CD4-positive, alpha-beta T cell treated with Interleukin-15 for 1 hour (primary cell): ENCODE results near the gene OR4D1.
A peak's percentile ranks its signal among the peaks of the same experiment; 100 is the strongest.

Source experiments
- DNase-seq: peaks from one replicate; pipeline ENCODE4 v3.0.0-alpha.2; 2020

Gene OR4D1

DNA sequence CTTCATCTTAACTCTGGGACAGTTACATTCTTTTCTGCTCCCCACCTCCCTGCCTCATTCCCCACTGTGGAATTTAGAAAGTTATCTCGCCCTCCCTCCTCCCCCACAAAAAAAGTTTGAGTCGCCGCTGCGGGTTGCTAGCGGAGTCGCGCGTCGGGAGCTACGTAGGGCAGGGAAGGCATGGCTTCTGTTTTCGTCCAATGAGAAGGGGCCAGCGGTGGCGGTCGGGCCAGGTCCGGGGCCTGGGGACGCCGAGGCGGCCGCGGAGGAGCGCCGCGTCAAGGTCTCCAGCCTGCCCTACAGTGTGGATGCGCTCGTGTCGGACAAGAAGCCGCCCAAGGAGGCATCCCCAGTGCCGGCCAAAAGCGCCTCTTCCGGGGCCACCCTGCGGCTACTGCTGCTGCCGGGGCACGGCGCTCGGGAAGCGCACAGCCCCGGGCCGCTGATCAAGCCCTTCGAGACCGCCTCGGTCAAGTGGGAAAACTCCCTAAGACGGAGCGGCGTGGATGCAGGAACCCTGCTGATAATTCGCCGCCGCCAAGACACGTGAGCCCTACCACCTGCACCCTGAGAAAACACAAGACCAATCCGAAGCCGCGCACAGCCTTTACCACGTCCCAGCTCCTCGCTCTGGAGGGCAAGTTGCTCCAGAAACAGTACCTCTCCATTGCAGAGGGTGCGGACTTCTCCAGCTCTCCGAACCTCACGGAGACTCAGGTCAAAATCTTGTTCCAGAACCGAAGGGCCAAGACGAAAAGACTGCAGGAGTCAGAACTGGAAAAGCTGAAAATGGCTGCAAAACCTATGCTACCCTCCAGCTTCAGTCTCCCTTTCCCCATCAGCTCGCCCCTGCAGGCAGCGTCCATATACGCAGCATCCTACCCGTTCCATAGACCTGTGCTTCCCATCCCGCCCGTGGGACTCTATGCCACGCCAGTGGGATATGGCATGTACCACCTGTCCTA, 8.9 kb downstream of the OR4D1 start:
- peak; percentile 59 for DNase-seq

DNA sequence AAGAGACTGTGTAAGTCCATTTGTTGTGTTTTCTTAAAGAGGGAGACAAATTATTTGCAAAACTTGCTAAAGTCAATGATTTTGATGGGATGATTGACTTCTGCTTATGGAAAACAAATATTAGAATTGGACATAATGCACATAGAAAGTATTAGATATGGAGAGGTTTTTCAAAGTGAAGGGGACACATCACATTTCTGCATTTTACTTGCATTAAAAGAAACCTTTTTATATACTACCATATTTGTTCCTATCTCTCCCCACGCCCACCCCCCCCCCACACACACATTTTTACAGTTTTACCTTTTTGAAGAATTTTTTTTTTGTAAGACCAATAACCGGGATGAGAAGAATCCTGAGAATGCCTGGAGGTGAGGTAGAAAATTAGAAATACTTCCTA, 10.0 kb downstream of the OR4D1 start:
- no peak for DNase-seq

DNA sequence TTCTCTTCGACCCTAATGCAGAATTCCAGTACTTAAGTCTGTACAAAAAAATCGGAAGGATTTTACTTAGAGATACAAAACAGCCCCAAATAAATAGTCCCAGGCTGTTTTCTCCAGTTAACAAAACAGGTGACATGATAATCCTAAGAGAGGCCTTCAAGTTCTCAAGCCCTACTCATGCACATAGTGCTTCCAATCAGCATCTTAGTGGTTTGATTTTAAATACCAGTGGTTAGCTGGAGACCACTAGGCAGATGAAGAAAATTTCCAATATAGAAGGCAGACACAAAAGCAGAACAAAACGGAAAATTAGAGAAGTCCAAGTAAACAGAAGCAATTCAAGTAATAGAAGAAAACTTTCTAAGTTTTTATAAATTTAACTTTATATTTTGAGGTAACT, 13.4 kb downstream of the OR4D1 start:
- DNase-seq, result no peak

DNA sequence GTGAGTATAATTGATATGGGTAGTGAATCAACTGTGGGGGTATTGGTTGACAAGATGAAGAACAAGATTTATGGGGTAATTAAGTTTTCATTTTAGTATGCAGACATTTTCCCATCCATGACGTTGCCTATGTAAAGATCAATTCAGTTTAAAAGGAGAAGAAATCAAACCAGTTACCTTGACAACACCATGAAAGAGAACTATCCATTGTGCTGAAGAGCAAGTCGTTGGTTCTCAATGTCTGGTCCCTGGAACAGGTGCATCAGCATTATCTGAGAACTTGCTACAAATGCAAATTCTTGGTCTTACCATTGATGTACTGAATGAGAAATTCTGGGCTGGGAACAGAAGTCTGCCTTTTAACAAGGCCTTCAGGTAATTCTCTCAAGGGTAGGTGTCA, 17.8 kb downstream of the OR4D1 start:
- no peak for DNase-seq

DNA sequence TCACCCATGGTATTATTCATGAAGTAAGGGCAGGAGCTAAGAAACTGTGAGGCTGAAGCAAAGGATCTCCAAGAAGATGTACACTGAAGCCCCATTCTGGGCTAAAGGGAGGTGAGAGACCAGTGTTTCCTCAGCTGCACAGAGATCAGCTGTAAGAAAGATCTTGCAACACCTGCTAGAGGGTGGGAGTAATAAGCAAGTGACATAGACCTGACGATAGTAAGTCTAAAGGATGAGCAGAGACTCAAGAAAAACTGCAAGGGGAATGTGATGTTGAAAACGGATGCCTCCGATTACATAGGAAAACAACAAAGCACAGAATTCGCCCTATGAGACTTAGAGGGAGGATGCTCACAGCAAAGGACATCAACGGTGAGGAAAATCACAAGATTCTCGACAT, 18.5 kb downstream of the OR4D1 start, which contains the start of gene OR4D2:
OR4D2 (plus strand) TSS at position 301 of the 400 bp plus-strand sequence. CDS start 2,674 bp downstream, outside the sequence.
- no peak for DNase-seq

DNA sequence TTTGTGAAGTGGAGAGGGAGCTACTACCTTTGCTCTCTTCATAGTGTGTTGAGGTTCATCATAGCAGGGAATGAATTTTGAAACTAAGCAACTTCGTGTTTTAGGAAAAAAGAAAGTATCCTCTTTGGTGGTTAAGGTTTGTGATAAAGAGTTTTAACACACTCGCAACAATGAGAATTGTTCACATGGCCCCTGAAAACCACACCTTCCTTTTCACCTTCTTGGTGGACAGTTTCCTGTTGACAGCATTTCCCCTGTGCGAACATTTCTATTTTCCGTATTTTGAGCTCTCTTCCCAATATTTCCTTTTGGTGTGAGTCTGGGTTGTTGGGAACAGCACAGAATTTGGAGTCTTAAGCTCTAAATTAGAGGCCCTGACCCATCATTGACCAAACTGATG, 22.4 kb downstream of the OR4D1 start:
- no peak for DNase-seq

DNA sequence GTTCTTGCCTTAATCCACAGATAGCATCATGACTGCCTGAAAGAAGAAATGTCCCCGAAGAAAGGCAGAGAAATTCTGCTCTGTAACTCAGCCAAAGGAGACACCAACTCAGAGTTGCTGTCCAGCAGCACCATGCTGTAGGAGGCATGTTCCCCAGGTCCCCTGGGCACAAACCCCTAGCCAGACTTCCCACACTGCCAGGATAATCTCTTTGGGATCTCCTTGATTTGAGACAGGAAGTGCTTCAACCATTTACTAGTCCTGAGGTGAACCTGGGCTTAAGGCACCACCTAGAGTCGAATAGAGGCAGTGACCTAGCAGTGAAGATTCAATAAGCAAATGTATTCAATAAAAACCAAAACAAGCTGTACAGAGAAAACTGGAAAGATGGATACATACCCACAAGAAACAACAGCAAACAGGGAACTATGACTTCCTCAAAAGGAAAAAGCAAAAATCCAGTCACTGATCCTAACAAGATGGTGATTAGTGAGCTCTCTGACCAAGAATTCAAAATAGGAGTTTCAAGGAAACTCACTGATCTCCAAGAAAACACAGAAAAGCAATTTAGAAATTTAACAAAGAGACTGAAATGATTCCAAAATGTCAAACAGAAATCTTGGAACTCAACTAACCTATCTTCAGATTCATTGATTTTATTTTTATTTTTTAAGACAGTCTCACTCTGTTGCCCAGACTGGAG, 24.3 kb downstream of the OR4D1 start:
- peak; percentile 40 for DNase-seq

DNA sequence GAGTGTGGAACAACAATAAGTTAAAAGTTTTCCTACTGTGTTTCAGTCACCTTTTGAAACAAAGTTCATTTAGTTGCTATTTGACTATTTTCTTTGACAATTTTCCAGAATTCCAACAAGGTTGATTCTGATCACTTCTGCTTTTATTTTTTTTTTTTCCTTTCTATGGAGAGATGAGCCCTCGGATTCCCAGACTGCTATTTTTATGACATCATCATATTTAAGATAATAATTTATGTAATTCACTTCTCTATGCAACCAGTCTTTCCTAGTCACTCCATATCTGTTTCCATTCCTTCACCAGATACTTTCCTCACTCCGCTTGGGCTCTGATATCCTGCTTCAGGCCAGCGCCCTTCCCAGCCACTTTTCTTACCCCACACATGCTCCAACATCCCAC, 26.7 kb downstream of the OR4D1 start:
- DNase-seq, result no peak

DNA sequence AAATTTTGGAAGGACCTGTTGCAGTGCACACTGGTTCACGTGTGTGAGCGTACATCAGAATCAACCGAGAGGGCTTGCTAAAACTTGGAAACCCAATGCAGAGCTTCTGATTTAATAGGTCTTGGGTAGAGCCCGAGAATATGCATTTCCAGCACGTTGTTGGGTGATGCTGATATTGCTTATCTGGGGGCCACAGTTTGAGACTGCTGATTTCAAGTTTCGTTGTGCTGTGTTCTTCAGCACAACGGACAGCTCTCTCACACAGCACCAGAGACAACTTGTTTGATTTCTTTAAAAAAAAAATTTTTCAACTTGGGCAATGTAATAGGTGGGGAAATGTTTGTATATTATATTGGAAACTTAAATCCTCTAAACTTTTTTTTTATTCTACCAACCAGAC, 28.0 kb downstream of the OR4D1 start:
- DNase-seq, result no peak

DNA sequence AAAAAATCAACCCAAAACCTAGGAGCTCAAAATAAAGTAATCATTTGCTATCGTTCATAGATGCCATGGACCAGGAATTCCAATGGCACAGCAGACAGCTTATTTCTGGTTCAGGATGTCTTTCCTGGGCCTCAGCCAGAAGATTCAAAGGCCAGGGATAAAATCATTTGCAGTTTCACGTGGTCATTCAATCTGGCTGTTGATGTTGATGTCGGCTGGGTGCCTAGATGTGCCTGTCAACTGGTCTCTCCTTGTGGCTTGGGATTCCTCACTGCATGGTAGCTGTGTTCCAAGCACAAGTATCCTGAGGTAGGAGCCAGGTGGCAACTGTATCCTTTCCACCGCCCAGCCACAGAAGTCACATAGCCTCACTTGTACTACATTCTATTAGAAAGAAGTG, 33.6 kb downstream of the OR4D1 start:
- DNase-seq, result no peak

DNA sequence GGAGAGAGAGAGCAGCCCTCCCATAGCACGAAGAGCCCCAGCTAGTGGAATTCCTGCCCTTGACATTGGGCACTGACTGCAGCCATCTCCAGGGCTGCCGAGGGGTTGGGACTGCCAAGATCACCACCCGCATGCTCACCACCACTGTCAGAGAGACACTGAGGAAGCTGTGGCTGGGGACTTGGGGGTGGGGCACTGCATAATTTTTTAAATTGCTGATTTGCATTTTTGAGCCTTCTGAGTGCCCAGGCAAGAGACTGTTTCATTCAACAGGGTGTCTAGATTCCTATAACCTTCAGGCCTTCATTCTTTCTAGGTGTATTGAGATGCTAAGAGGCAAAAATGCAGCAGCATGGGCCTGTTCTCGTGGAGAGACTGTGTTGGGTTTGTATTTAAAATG, 35.3 kb downstream of the OR4D1 start:
- DNase-seq, result no peak

DNA sequence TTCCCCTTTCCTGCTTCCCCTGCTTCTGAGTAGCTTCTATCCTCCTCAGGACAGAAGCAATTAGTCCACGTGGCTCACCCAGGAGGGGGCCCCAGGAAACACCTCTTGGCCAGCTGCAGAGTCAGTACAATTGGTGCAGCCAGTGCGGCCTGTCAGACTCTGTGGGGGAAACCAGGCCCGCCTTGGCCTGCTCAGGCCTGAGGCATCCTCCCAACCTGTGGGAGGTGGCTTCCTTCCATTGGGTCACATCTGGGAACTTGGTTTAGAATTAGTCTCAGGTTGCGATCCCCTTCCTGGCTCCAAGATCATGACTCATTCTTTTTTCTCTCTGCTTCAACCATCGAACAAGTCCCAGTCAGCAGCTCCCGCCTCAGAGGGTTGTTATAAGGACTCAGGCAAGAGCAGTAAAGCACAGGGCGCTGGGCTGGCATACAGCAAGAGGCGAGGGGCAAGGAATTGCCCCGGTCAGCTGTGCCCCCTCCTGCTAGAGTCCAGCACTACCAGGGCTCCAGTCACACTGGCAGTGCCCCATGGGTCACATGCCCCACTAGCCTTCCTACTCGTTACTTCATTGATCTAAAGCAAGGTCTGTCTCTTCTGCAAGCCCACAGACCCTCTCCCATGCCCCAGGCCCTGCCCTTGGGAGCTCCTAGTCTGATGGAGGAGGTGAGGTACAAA, 36.3 kb downstream of the OR4D1 start:
- no peak for DNase-seq

DNA sequence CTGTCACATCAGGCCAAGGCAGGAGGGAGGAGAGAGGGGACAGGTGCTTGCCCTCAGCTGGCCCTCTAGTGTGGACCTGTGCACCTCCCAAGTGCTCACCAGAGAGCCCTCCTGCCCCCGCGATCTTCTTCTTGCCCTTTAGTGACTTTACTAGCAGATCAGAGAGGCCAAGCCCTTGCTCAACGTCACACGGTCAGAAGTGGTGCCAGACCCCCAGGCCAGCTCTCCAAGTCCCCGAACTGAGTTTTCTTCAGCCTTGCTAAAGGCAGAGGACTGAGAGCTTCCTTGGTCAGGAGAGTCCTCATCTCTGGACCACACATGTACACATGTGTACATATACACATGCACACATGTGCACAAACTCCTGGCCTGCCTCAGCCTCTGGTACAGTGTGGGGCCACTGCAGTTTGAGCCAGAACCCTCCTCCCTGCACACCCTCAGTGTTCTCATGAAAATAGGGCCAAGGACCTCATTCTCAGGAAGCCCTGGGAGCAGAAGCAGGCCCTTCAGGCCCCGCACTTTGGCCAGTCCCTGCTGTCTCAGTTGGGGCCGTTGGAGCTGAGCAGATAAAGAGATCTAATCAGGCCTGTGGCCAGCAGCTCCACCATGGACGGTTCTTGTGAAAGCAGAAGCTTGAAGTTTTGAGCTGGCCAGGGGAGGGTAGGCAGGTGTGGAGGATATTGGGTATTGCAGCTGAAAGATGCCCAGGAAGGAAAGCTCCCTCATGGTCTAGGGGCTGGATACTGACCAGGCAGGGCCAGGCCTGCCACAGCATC, 37.0 kb downstream of the OR4D1 start:
- no peak for DNase-seq

DNA sequence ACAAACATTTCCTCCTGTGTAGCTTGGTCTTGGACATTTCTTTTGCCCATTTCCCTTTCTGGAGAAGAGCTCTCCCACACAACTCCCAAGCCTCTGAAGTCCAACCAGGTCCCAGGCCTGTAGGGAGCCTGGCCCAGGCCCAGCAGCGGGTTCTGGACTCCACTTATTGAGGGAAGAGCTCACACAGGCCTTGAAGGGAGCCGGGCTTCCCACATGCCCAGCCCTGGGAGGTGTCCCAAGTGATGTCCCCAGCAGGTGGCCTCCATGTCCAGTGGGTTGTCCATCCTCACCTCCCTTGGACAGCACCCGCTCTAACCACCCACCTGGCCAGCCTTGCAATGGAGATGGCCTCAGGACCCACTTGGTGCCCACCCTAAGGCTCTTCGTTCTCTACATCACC, 38.4 kb downstream of the OR4D1 start:
- DNase-seq, result no peak

DNA sequence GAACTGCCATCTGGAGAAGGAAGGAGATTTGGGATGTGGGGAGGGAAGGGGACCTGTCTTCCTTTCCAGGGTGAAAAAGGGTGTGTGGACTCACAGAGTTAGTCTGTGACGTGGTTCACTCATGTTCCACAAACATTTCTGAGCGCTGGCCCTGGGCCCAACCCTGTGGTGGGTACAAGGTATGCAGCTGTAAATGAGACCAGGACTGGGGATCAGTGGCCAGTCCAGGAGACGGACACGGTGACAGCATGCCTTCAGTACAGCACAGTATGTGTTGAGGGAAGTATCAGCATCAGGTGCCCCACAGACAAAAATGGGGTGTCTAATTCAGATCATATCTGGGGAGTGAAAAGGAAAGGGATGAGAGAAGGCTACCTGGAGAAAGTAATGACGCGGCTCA, 38.9 kb downstream of the OR4D1 start:
- DNase-seq, result no peak

DNA sequence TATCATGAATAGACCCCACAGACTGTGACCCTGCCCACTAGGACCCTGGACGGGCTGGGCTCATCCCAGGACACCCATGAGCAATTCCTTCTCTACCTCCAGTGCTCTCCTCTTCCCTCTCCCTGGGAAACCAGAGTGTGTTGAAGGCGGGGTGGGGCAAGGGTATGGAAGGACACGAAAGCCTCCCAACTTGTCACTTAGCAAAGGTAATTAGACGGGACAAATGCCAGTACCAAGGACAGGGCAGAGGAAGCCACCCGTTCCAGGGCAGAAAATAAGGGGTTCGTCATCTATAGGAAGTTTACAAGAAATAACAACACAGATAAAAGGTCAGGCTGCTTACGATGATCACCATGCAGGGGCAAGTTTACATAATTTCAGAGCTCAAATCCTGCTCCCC, 39.5 kb downstream of the OR4D1 start:
- DNase-seq, result no peak

DNA sequence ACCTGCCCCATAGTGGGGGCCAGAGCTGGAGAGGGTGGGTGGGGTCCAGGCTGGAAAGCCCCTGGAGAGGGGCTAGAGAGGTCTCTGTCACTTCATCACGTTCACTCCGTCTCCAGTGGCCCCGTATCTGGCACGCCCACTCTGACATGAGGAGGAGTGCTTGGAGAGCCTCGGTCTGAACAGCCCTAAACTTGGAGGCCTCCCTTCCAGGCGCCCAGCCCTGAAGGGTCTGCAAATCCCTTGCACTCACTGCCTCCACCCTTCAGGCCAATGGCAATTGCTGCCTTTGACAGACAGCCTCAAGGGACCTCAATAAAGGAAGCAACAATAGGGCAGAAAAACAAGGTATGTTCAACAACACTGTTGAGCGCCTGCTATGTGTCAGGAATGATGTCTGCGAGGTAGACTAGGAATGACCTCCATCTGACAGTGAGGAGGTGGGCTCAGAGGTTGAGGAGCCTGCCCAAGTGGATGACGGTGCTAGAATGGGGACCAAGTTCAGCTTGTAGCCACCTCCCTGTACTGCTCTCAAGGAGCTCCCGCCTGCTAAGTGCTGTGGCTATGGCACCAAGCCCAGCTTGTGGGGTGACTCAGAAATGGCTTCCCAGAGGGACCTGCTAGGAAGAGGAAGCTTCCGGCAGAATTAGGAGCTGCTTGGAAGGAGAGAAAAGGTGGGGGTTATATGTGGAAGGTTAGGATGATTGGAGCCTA, 41.4 kb downstream of the OR4D1 start:
- DNase-seq, result no peak

DNA sequence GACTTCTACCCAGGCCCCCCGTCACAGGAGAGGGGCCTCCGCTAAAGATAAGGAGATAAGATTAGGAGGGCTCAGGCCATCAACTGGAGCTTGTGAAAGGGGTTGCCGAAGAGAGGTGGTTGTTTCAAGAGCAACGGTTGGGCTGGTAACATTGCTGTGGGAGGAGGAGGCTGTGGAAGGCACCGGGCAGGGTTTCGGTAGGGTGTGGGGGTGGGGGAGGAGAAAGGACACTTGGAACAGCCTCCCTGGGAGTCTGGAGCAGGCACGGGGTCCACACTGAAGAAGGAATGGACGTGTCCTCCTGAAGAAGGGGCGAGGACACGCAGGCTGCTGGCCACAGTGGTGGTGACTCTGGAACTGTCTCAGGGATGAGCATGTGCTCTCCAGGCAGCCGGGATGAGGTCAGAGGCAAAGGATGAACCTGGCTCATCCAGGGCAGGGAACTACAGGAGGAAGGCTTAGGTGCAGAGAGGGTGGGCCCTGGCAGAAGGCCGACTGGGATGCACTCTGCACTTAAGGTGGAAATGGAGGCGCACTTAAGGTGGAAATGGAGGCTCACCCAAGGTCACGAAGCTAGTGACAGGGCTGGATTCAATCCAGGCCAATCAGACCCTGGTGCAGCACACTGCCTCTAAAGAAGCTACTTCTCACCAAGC, 43.2 kb downstream of the OR4D1 start:
- no peak for DNase-seq

DNA sequence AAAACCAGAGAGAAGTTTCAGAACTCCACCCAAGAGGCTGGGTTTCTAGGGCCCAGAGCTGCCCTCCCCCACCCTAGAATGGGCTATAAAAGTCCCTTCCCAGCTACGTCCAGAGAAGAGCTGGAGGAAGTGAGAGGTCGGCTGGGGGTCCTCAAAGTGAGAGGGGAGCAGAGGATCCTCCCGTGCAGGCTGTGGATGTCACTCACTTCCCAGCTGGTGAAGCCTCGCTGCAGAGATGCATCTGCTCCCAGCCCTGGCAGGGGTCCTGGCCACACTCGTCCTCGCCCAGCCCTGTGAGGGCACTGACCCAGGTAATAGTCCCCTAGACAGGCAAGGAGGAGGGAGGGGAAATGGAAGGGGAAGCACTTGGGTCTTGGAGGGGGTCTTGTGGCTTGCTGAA, 44.4 kb downstream of the OR4D1 start, which contains the start of gene EPX:
EPX (plus strand) TSS at position 115 of the 400 bp plus-strand sequence; CDS start at position 236, 121 bp downstream.
- no peak for DNase-seq

DNA sequence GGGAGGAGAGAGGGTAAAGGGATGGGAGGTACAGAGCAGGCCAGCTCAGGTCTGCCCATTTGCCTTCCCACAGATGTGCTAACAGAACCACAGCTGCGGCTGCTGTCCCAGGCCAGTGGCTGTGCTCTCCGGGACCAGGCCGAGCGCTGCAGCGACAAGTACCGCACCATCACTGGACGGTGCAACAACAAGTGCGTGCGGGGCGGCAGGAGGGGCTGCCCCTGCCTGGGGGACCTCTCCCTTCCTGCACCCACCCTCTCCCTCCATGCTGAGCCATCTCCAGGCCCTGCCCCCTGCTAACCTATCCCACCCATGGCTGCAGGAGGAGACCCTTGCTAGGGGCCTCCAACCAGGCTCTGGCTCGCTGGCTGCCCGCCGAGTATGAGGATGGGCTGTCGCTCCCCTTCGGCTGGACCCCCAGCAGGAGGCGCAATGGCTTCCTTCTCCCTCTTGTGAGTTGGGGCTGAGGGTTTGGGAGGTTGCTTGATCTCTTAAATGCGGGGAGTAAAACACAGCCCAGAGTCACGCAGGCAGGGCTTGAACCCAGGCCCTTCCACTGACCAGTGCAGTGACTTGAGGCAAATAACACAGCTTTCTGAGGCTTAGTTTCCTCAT, 45.6 kb downstream of the OR4D1 start:
- no peak for DNase-seq
